CD4-positive, alpha-beta T cell (primary cell): Measurements from ENCODE around the gene SRD5A3. TPM values are rescaled to one million over a fixed set of nuclear protein-coding genes. Genes with fewer than 3 reads are reported as not detected.
"Not testable (repeated sequence)": the region's sequence is repeated elsewhere in the genome, so short reads cannot be mapped to it uniquely, and the experiment has no call there.

Experiments used
- ATAC-seq: fragments of 200-7000 bp; cut with Tn5 transposase; one replicate; pipeline ENCODE4 v1.10.0; 2022; ENCODE audit warnings: mild to moderate bottlenecking; ENCODE audit not compliant: poor library complexity
- CTCF ChIA-PET: fragments of 350-600 bp; sonication (Branson Sonifier 250); formaldehyde crosslinking; loops from one replicate; lab custom pipeline; 2021; ENCODE audit warnings: antibody characterized with exemption, inconsistent platforms; lab: Charles Lee
- POLR2A ChIA-PET: fragments of 350-600 bp; sonication (Branson Sonifier 250); formaldehyde crosslinking; loops from one replicate; lab custom pipeline; 2021; ENCODE audit warnings: antibody characterized with exemption, inconsistent platforms; lab: Charles Lee
- DNase-seq, 14 experiments: peaks; one replicate each; pipeline ENCODE4 v3.0.0-alpha.2; 2013 to 2020; ENCODE audit warnings: mixed read lengths in 2 of 14
- H3K27ac ChIP-seq, 2 donors: one replicate each; pipeline versions ENCODE4 v1.5.1 to v1.7.0; 2013; ENCODE audit warnings: low read length in 2 of 2, low read depth in 1 of 2, mild to moderate bottlenecking in 1 of 2
- H3K27me3 ChIP-seq, 2 experiments: 1 replicate in 1 of 2; 2 replicates in 1 of 2; pipeline versions ENCODE4 v1.6.1 to v1.7.0; 2013; ENCODE audit warnings: low read length in 2 of 2, control low read depth in 1 of 2, mild to moderate bottlenecking in 1 of 2, moderate library complexity in 1 of 2; ENCODE audit not compliant: insufficient read depth in 2 of 2, control insufficient read depth in 1 of 2
- H3K36me3 ChIP-seq: one replicate; pipeline ENCODE4 v1.6.1; 2013; ENCODE audit warnings: low read length, control low read depth; ENCODE audit not compliant: insufficient read depth
- H3K4me1 ChIP-seq: one replicate; pipeline ENCODE4 v1.6.1; 2013; ENCODE audit warnings: low read length, control low read depth; ENCODE audit not compliant: insufficient read depth
- H3K4me3 ChIP-seq: one replicate; pipeline ENCODE4 v1.5.1; 2013; ENCODE audit warnings: mild to moderate bottlenecking, low read length, moderate library complexity
- H3K9me3 ChIP-seq, 2 experiments: 1 replicate in 1 of 2; 2 replicates in 1 of 2; pipeline versions ENCODE4 v1.6.1 to v1.7.0; 2013; ENCODE audit warnings: low read length in 2 of 2, mild to moderate bottlenecking in 2 of 2, control low read depth in 1 of 2, moderate library complexity in 1 of 2; ENCODE audit not compliant: control insufficient read depth in 1 of 2, insufficient read depth in 1 of 2
- H3K27ac Mint-ChIP-seq: one replicate; pipeline ENCODE4 v1.8.0; 2020; ENCODE audit warnings: mixed read lengths
- H3K27me3 Mint-ChIP-seq: one replicate; pipeline ENCODE4 v1.8.0; 2021; ENCODE audit warnings: mixed read lengths
- H3K36me3 Mint-ChIP-seq: one replicate; pipeline ENCODE4 v1.8.0; 2021; ENCODE audit warnings: low read depth, mixed read lengths
- H3K4me1 Mint-ChIP-seq: one replicate; pipeline ENCODE4 v1.8.0; 2021; ENCODE audit warnings: low read depth, mixed read lengths
- H3K4me3 Mint-ChIP-seq: one replicate; pipeline ENCODE4 v1.8.0; 2020; ENCODE audit warnings: mild to moderate bottlenecking, mixed read lengths
- H3K9me3 Mint-ChIP-seq: one replicate; pipeline ENCODE4 v1.8.0; 2020; ENCODE audit warnings: mixed read lengths
- intact Hi-C, 2 experiments: fragments of 100-400 bp; cut with DNase I in 1 of 2; cut with micrococcal nuclease in 1 of 2; formaldehyde crosslinking; loops; one replicate each; pipeline versions ENCODE4 v1.15.1 to v1.9.0; 2023 to 2025; cut with DNase I, micrococcal nuclease
- total RNA-seq, 174 experiments: library from RNA in 2 of 174; stranded (reverse) in 2 of 174; gene quantifications; one replicate each; pipeline ENCODE4 v1.2.3 and lab custom pipeline; 2021 to 2026
- TF ChIP-seq, protein P1 (sequence below): fragments of 200-600 bp; IDR thresholded peaks from one replicate; pipeline ENCODE4 v1.8.0; 2022; ENCODE audit warnings: antibody characterized with exemption, mild to moderate bottlenecking

Gene SRD5A3
- total RNA-seq, 2 experiments from 2014 or later: 2.1 to 2.2 TPM

DNA sequence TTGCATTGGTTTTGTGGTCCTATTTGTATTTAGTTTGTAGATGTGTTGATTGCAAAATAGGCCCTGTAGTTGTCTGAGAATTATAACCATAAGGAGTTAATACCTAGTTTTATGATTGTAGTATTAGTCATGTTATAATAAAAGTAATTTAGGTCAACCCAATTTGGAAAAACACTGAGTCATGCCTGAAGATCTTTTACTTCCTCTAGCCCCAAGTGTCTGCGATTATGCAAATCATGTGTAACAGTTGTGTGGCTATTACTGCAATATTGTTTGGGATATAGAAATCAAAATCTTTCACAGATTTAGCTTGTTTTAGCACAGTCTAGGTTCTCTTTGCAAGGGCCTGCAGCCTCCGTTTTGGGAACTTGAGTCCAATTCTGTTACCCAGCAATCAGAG, 12.6 kb downstream of the SRD5A3 start:
- POLR2A ChIA-PET: no interaction called here
- no peak overlapping the region for H3K27ac ChIP-seq
- H3K27me3 ChIP-seq: no peaks in the 10 kb centered on the region
- no peaks in the 10 kb centered on the region for H3K9me3 ChIP-seq
- CTCF ChIA-PET: no interaction called here
- H3K4me1 ChIP-seq: no peaks in the 10 kb centered on the region
- TF ChIP-seq, protein P1, sequence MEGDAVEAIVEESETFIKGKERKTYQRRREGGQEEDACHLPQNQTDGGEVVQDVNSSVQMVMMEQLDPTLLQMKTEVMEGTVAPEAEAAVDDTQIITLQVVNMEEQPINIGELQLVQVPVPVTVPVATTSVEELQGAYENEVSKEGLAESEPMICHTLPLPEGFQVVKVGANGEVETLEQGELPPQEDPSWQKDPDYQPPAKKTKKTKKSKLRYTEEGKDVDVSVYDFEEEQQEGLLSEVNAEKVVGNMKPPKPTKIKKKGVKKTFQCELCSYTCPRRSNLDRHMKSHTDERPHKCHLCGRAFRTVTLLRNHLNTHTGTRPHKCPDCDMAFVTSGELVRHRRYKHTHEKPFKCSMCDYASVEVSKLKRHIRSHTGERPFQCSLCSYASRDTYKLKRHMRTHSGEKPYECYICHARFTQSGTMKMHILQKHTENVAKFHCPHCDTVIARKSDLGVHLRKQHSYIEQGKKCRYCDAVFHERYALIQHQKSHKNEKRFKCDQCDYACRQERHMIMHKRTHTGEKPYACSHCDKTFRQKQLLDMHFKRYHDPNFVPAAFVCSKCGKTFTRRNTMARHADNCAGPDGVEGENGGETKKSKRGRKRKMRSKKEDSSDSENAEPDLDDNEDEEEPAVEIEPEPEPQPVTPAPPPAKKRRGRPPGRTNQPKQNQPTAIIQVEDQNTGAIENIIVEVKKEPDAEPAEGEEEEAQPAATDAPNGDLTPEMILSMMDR: no peak
- H3K36me3 ChIP-seq: no peaks in the 10 kb centered on the region
- DNase-seq (peak in 3 of 14 experiments; percentile 13 to 38 (median 34)), ATAC-seq (no peak)
- H3K36me3 Mint-ChIP-seq: no peaks in the 10 kb centered on the region
- no peak overlapping the region for H3K4me3 ChIP-seq
- H3K9me3 Mint-ChIP-seq: no peaks in the 10 kb centered on the region
- intact Hi-C loops: no loop called here
- no peak overlapping the region for H3K4me3 Mint-ChIP-seq
- H3K27me3 Mint-ChIP-seq: no peaks in the 10 kb centered on the region
- H3K27ac Mint-ChIP-seq: no peak overlapping the region
- H3K4me1 Mint-ChIP-seq: no peaks in the 10 kb centered on the region

- ChIA-PET CTCF (no interaction called here), POLR2A (no interaction called here)
- Mint-ChIP-seq H3K27me3 (no peaks in the 10 kb centered on the region), H3K4me3 (no peak overlapping the region), H3K27ac (no peak overlapping the region), H3K36me3 (no peaks in the 10 kb centered on the region), H3K4me1 (no peaks in the 10 kb centered on the region), H3K9me3 (no peaks in the 10 kb centered on the region)
- Histone ChIP-seq H3K9me3 (no peaks in the 10 kb centered on the region), H3K27ac (no peak overlapping the region), H3K36me3 (no peaks in the 10 kb centered on the region), H3K4me3 (no peak overlapping the region), H3K4me1 (no peaks in the 10 kb centered on the region), H3K27me3 (no peaks in the 10 kb centered on the region)
- DNase-seq: no peak
- TF ChIP-seq, protein P1: no peak
- intact Hi-C loops: no loop called here
- ATAC-seq: no peak
Measured at GRCh38 chr4:55359397-55359916, 13.4 kb downstream of the SRD5A3 start.

DNA sequence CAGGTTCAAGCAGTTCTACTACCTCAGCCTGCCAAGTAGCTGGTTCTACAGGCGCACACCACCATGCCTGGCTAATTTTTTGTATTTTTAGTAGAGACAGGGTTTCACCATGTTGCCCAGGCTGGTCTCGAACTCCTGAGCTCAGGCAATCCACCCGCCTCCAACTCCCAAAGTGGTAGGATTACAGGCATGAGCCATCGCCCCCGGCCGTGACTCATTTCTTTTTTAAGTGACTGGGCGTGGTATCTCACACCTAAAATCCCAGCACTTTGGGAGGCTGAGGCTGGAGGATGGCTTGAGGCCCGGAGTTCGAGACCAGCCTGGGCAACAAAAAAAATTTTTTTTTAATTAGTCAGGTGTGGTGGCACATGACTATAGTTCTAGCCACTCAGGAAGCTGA, 16.9 kb downstream of the SRD5A3 start:
- H3K4me1 ChIP-seq, H3K36me3 ChIP-seq, H3K9me3 Mint-ChIP-seq, H3K36me3 Mint-ChIP-seq, H3K4me3 Mint-ChIP-seq, H3K27ac Mint-ChIP-seq, H3K27ac ChIP-seq, H3K4me3 ChIP-seq, ATAC-seq, POLR2A ChIA-PET, H3K27me3 Mint-ChIP-seq, H3K4me1 Mint-ChIP-seq, H3K27me3 ChIP-seq, intact Hi-C loops, H3K9me3 ChIP-seq, DNase-seq: not testable (repeated sequence)
- CTCF ChIA-PET: interaction anchor here (0.9 kb wide), 1 partner anchor 478 kb away, joined by 4 read pairs; no protein-coding TSS in a partner anchor

DNA sequence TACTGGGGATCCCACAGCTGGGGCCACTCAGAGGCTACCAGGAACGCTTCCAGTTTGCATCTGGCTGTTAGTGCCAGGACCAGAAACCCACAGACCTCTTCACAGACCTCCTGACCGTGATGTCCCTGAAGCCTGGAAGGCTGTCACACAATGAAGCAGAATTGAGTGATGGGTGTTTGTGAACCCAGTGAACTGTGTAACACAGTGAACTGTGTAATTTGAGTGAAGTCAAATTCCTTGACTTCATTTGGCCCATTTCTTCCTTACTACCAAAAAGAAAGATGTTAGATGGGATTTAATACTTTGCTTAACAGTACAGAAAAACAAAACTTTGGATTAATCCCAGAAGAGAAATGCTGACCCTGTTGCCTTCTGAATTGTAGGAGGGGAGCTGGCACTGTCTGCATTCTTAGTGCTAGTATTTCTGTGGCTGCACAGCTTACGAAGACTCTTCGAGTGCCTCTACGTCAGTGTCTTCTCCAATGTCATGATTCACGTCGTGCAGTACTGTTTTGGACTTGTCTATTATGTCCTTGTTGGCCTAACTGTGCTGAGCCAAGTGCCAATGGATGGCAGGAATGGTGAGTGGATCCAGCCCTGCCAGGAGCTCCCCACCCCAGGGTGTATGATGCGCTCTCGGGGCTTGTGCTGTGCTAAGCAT, 17.8 kb downstream of the SRD5A3 start:
- H3K27ac Mint-ChIP-seq: no peak overlapping the region
- Histone ChIP-seq H3K27ac (no peak overlapping the region), H3K9me3 (no peaks in the 10 kb centered on the region), H3K36me3 (no peaks in the 10 kb centered on the region), H3K4me1 (no peaks in the 10 kb centered on the region), H3K4me3 (no peak overlapping the region), H3K27me3 (no peaks in the 10 kb centered on the region)
- DNase-seq (no peak), ATAC-seq (no peak)
- H3K36me3 Mint-ChIP-seq: no peaks in the 10 kb centered on the region
- H3K9me3 Mint-ChIP-seq: no peaks in the 10 kb centered on the region
- H3K27me3 Mint-ChIP-seq: no peaks in the 10 kb centered on the region
- TF ChIP-seq, protein P1: no peak
- H3K4me3 Mint-ChIP-seq: no peak overlapping the region
- POLR2A ChIA-PET: no interaction called here
- intact Hi-C loops: no loop called here
- CTCF ChIA-PET: no interaction called here
- H3K4me1 Mint-ChIP-seq: no peaks in the 10 kb centered on the region
